Testis (tissue), 2 donors: ENCODE results near the gene MAGI2.

Experiments
- POLR2A ChIP-seq: fragments of 450-650 bp; IDR thresholded peaks from one replicate; pipeline ENCODE4 v1.6.1; 2017; ENCODE audit warnings: antibody characterized with exemption, mild to moderate bottlenecking, moderate library complexity
- TF ChIP-seq, protein P1 (sequence below), 3 experiments: fragments of 450-650 bp in 2 of 3; fragments of 200-600 bp in 1 of 3; sonication (generic) in 1 of 3; IDR thresholded peaks; one replicate each; pipeline ENCODE4 v1.5.1; 2016 to 2019; ENCODE audit warnings: antibody characterized with exemption in 3 of 3, mild to moderate bottlenecking in 2 of 3, moderate library complexity in 1 of 3

DNA sequence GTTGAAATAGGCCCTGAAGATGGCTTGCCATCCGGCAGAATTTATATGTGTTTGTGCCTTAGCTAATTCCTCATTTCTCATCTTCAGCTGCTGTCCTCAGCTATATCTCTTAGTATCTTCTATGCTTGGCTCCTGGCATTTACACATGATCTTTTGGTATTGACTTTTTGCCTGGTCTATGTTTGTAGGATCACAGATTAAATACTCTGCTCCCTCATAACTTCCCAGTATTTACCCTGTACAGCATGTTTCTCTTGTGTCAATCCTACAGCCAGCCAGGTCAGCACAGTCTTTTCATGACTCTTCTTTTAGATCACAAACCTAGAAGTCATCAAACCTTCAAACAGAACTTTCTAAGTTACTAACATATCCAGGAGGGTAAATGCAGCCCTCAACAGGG lies 743.8 kb downstream of the MAGI2 start:
- TF ChIP-seq, protein P1, sequence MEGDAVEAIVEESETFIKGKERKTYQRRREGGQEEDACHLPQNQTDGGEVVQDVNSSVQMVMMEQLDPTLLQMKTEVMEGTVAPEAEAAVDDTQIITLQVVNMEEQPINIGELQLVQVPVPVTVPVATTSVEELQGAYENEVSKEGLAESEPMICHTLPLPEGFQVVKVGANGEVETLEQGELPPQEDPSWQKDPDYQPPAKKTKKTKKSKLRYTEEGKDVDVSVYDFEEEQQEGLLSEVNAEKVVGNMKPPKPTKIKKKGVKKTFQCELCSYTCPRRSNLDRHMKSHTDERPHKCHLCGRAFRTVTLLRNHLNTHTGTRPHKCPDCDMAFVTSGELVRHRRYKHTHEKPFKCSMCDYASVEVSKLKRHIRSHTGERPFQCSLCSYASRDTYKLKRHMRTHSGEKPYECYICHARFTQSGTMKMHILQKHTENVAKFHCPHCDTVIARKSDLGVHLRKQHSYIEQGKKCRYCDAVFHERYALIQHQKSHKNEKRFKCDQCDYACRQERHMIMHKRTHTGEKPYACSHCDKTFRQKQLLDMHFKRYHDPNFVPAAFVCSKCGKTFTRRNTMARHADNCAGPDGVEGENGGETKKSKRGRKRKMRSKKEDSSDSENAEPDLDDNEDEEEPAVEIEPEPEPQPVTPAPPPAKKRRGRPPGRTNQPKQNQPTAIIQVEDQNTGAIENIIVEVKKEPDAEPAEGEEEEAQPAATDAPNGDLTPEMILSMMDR (IDR thresholded peaks at IDR 0.05): no peak
- no peak for TF ChIP-seq POLR2A
